GM23338 (cell line): ENCODE results near the gene PPP1R14B.

Experiments used
- CREB1 ChIP-seq: fragments of 250-450 bp; sonication (Bioruptor Pico); IDR thresholded peaks from 2 replicates; pipeline ENCODE4 v1.5.0; 2020; ENCODE audit warnings: low read depth, mild to moderate bottlenecking, moderate library complexity
- CTCF ChIP-seq, 2 experiments: fragments of 200-600 bp in 1 of 2; sonication (generic) in 1 of 2; conservative IDR thresholded peaks; 2 replicates each; pipeline versions ENCODE4 v1.5.1 to v1.6.1; 2016 to 2017; ENCODE audit warnings: antibody characterized with exemption in 2 of 2, low read depth in 2 of 2, mild to moderate bottlenecking in 2 of 2, moderate library complexity in 1 of 2
- ETS1 ChIP-seq: IDR thresholded peaks from 2 replicates; pipeline ENCODE4 v1.6.1; 2016; ENCODE audit warnings: antibody characterized with exemption
- EZH2 ChIP-seq: fragments of 200-600 bp; sonication (generic); IDR thresholded peaks from one replicate; pipeline ENCODE4 v1.8.0; 2017; ENCODE audit warnings: antibody characterized with exemption, mild to moderate bottlenecking, low read depth; ENCODE audit not compliant: unreplicated experiment
- EZH2phosphoT487 ChIP-seq: fragments of 200-600 bp; sonication (generic); IDR thresholded peaks from one replicate; pipeline ENCODE4 v1.8.1; 2018; ENCODE audit warnings: antibody characterized with exemption; ENCODE audit not compliant: unreplicated experiment
- JUNB ChIP-seq: IDR thresholded peaks from one replicate; pipeline ENCODE4 v1.6.1; 2016; ENCODE audit warnings: antibody characterized with exemption; ENCODE audit not compliant: unreplicated experiment
- NANOG ChIP-seq: IDR thresholded peaks from 2 replicates; pipeline ENCODE4 v1.6.1; 2016; ENCODE audit warnings: antibody characterized with exemption, borderline replicate concordance
- POLR2AphosphoS5 ChIP-seq: IDR thresholded peaks from 2 replicates; pipeline ENCODE4 v1.6.1; 2016; ENCODE audit warnings: antibody characterized with exemption, low read depth
- ZNF331 ChIP-seq: fragments of 250-450 bp; sonication (Bioruptor Pico); IDR thresholded peaks from 2 replicates; pipeline ENCODE4 v1.5.0; 2020; ENCODE audit warnings: low read depth, mild to moderate bottlenecking, moderate library complexity
- TF ChIP-seq, protein P1 (sequence below): IDR thresholded peaks from one replicate; pipeline ENCODE4 v1.6.1; 2018; ENCODE audit warnings: antibody characterized with exemption; ENCODE audit not compliant: unreplicated experiment

- TF ChIP-seq CTCF (conservative IDR thresholded peaks at IDR 0.05; ENCODE audit: low read depth in 2 of 2) (no peak), POLR2AphosphoS5 (no peak), JUNB (no peak), ETS1 (no peak), EZH2 (no peak), EZH2phosphoT487 (no peak), CREB1 (CRISPR knock-in tag) (no peak), NANOG (no peak), ZNF331 (no peak)
- TF ChIP-seq, protein P1, sequence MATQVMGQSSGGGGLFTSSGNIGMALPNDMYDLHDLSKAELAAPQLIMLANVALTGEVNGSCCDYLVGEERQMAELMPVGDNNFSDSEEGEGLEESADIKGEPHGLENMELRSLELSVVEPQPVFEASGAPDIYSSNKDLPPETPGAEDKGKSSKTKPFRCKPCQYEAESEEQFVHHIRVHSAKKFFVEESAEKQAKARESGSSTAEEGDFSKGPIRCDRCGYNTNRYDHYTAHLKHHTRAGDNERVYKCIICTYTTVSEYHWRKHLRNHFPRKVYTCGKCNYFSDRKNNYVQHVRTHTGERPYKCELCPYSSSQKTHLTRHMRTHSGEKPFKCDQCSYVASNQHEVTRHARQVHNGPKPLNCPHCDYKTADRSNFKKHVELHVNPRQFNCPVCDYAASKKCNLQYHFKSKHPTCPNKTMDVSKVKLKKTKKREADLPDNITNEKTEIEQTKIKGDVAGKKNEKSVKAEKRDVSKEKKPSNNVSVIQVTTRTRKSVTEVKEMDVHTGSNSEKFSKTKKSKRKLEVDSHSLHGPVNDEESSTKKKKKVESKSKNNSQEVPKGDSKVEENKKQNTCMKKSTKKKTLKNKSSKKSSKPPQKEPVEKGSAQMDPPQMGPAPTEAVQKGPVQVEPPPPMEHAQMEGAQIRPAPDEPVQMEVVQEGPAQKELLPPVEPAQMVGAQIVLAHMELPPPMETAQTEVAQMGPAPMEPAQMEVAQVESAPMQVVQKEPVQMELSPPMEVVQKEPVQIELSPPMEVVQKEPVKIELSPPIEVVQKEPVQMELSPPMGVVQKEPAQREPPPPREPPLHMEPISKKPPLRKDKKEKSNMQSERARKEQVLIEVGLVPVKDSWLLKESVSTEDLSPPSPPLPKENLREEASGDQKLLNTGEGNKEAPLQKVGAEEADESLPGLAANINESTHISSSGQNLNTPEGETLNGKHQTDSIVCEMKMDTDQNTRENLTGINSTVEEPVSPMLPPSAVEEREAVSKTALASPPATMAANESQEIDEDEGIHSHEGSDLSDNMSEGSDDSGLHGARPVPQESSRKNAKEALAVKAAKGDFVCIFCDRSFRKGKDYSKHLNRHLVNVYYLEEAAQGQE: no peak
Measured at GRCh38 chr11:64288353-64288750, 41.6 kb upstream of the PPP1R14B start.
